ENCODE data around the gene MMEL1.

- TF ChIP-seq CTCF (IDR thresholded peaks at IDR 0.05) = no peak
- TF ChIP-seq POLR2A (IDR thresholded peaks at IDR 0.05) = no peak
- no peak for TF ChIP-seq POLR2AphosphoS5 (IDR thresholded peaks at IDR 0.05)
Measured at GRCh38 chr1:2638466-2639115, 5.8 kb upstream of the MMEL1 start.
